Endothelial cell of umbilical vein (primary cell): ENCODE measurements around the gene POLR1C.

Experiments
- CTCF ChIP-seq, 2 donors: IDR thresholded peaks; 1 replicate in 1 of 2; 2 replicates in 1 of 2; pipeline ENCODE4 v1.5.1; 2011; ENCODE audit warnings: low read length in 2 of 2, mild to moderate bottlenecking in 2 of 2, moderate library complexity in 2 of 2, control low read depth in 1 of 2, inconsistent platforms in 1 of 2, low read depth in 1 of 2; ENCODE audit not compliant: insufficient read depth in 1 of 2; ENCODE audit errors: extremely low read depth in 1 of 2
- EZH2 ChIP-seq: IDR thresholded peaks from 2 replicates; pipeline ENCODE4 v1.6.1; 2012; ENCODE audit warnings: borderline replicate concordance, low read depth, mild to moderate bottlenecking, moderate library complexity, low read length, inconsistent platforms; ENCODE audit not compliant: severe bottlenecking
- FOS ChIP-seq: IDR thresholded peaks from 2 replicates; pipeline ENCODE4 v1.6.1; 2011; ENCODE audit warnings: mild to moderate bottlenecking, low read length, moderate library complexity, borderline replicate concordance; ENCODE audit not compliant: insufficient read depth
- GATA2 ChIP-seq: IDR thresholded peaks from 2 replicates; pipeline ENCODE4 v1.7.0; 2011; ENCODE audit warnings: low read depth, mild to moderate bottlenecking, moderate library complexity, mixed read lengths, low read length; ENCODE audit not compliant: insufficient read length, insufficient read depth
- JUN ChIP-seq: IDR thresholded peaks from 2 replicates; pipeline ENCODE4 v1.6.1; 2011; ENCODE audit warnings: borderline replicate concordance, low read depth; ENCODE audit not compliant: insufficient read length, insufficient read depth
- MAX ChIP-seq: IDR thresholded peaks from 2 replicates; pipeline ENCODE4 v1.6.1; 2011; ENCODE audit not compliant: insufficient read depth, insufficient read length
- POLR2A ChIP-seq: IDR thresholded peaks from 2 replicates; pipeline ENCODE4 v1.6.1; 2012; ENCODE audit warnings: low read depth, mild to moderate bottlenecking, control low read depth, low read length
- POLR2AphosphoS5 ChIP-seq: IDR thresholded peaks from 2 replicates; pipeline ENCODE4 v1.6.1; 2012; ENCODE audit warnings: low read depth, mild to moderate bottlenecking, control low read depth, low read length, moderate library complexity; ENCODE audit not compliant: insufficient read depth

- TF ChIP-seq CTCF (IDR thresholded peaks at IDR 0.05; ENCODE audit: extremely low read depth in 1 of 2, insufficient read depth in 1 of 2, low read depth in 1 of 2, low read length in 2 of 2) (no peak), POLR2A (no peak), JUN (no peak), EZH2 (no peak), MAX (no peak), FOS (no peak), POLR2AphosphoS5 (no peak), GATA2 (no peak)
Measured at GRCh38 chr6:43504756-43505593, 11.9 kb upstream of the POLR1C start.
